K562 (cell line): ENCODE data around the gene SHC1. TPM values are rescaled to one million over a fixed set of nuclear protein-coding genes. Genes with fewer than 3 reads are reported as not detected.

Source experiments
- CBFA2T2 ChIP-seq: fragments of 450-650 bp; conservative IDR thresholded peaks from 2 replicates; pipeline ENCODE4 v1.6.1; 2017; ENCODE audit warnings: mild to moderate bottlenecking
- CBFA2T3 ChIP-seq: fragments of 450-650 bp; IDR thresholded peaks from 2 replicates; pipeline ENCODE4 v1.6.1; 2017
- CREB3L1 ChIP-seq: fragments of 450-650 bp; IDR thresholded peaks from 2 replicates; pipeline ENCODE4 v1.6.1; 2014; ENCODE audit warnings: low read depth, mild to moderate bottlenecking, moderate library complexity, borderline replicate concordance
- DIDO1 ChIP-seq: fragments of 450-650 bp; IDR thresholded peaks from 2 replicates; pipeline ENCODE4 v1.6.1; 2016; ENCODE audit warnings: low read depth, missing biosample characterization, missing genetic modification characterization
- HDAC1 ChIP-seq, 2 experiments: fragments of 450-650 bp; IDR thresholded peaks; 2 replicates each; pipeline ENCODE4 v1.6.1; 2016 to 2017; ENCODE audit warnings: inconsistent platforms in 1 of 2, mild to moderate bottlenecking in 1 of 2, moderate library complexity in 1 of 2
- HNRNPK ChIP-seq: fragments of 200-400 bp; formaldehyde crosslinking; IDR thresholded peaks from one replicate; pipeline ENCODE4 v1.6.1; 2018; ENCODE audit warnings: mild to moderate bottlenecking, low read depth, low read length; ENCODE audit not compliant: poor library complexity, severe bottlenecking
- KAT7 ChIP-seq: sonication (generic); formaldehyde crosslinking; IDR thresholded peaks from 2 replicates; pipeline ENCODE4 v1.8.0; 2022; ENCODE audit warnings: missing genetic modification reagents, mild to moderate bottlenecking, borderline replicate concordance
- LARP7 ChIP-seq: fragments of 450-650 bp; IDR thresholded peaks from 2 replicates; pipeline ENCODE4 v1.6.1; 2016
- NFRKB ChIP-seq: fragments of 450-650 bp; IDR thresholded peaks from 2 replicates; pipeline ENCODE4 v1.6.1; 2016; ENCODE audit warnings: low read depth
- OTX1 ChIP-seq: fragments of 450-650 bp; formaldehyde crosslinking; IDR thresholded peaks from 2 replicates; pipeline ENCODE4 v1.4.0; 2022; ENCODE audit warnings: mild to moderate bottlenecking
- POLR3A ChIP-seq: IDR thresholded peaks from 2 replicates; pipeline ENCODE4 v1.6.1; 2011; ENCODE audit warnings: borderline replicate concordance, mild to moderate bottlenecking, moderate library complexity; ENCODE audit not compliant: insufficient read length, insufficient read depth; ENCODE audit errors: extremely low read depth
- RBM25 ChIP-seq: fragments of 200-400 bp; formaldehyde crosslinking; IDR thresholded peaks from 2 replicates; pipeline ENCODE4 v1.6.1; 2018; ENCODE audit warnings: low read length, low read depth, moderate library complexity; ENCODE audit not compliant: severe bottlenecking
- RFX7 ChIP-seq: fragments of 250-450 bp; sonication (Bioruptor Pico); IDR thresholded peaks from 2 replicates; pipeline ENCODE4 v1.5.1; 2021; ENCODE audit warnings: mild to moderate bottlenecking
- SMC3 ChIP-seq: conservative IDR thresholded peaks from 2 replicates; pipeline ENCODE4 v1.6.1; 2011; ENCODE audit warnings: low read depth, low read length, improper control_type of control experiment; ENCODE audit not compliant: insufficient read depth
- TCF7L2 ChIP-seq: fragments of 150-350 bp; IDR thresholded peaks from 2 replicates; pipeline ENCODE4 v1.6.1; 2016; ENCODE audit warnings: low read depth, mild to moderate bottlenecking, low read length, moderate library complexity
- TCFL5 ChIP-seq: fragments of 250-450 bp; sonication (Bioruptor Pico); conservative IDR thresholded peaks from 2 replicates; pipeline ENCODE4 v1.6.1; 2021; ENCODE audit warnings: mild to moderate bottlenecking, moderate library complexity, matching md5 sums
- TFAP4 ChIP-seq: sonication (generic); formaldehyde crosslinking; IDR thresholded peaks from 2 replicates; pipeline ENCODE4 v1.8.0; 2022; ENCODE audit warnings: missing genetic modification reagents, mild to moderate bottlenecking, moderate library complexity, borderline replicate concordance
- YY1 ChIP-seq, 3 experiments: IDR thresholded peaks; 2 replicates each; pipeline ENCODE4 v1.6.1; 2011; ENCODE audit warnings: low read length in 2 of 3, mild to moderate bottlenecking in 2 of 3, moderate library complexity in 2 of 3, borderline replicate concordance in 1 of 3, control low read depth in 1 of 3, low read depth in 1 of 3; ENCODE audit not compliant: insufficient read depth in 3 of 3, insufficient replicate concordance in 2 of 3, control insufficient read depth in 1 of 3, insufficient read length in 1 of 3; ENCODE audit errors: extremely low read depth in 1 of 3
- ZNF232 ChIP-seq: sonication (generic); formaldehyde crosslinking; IDR thresholded peaks from 2 replicates; pipeline ENCODE4 v1.8.0; 2022; ENCODE audit warnings: mild to moderate bottlenecking, missing genetic modification reagents
- ZNF785 ChIP-seq: fragments of 250-450 bp; sonication (Bioruptor Pico); IDR thresholded peaks from 2 replicates; pipeline ENCODE4 v1.4.0; 2020; ENCODE audit warnings: mild to moderate bottlenecking
- polyA plus RNA-seq, 8 experiments: library from polyadenylated mRNA; depleted of rRNA in 4 of 8; stranded (reverse) in 5 of 8; unstranded in 3 of 8; fragments of >200 nt; fragmentation: Nextera tagmentation in 2 of 8; fragmentation: Illumina TruSeq in 1 of 8; extraction: Ambion mirVana in 2 of 8; extraction: Trizol in 1 of 8; gene quantifications; 2 replicates each; pipeline versions ENCODE4 v1.2.1 to v1.2.3, GENCODE V29; 2011 to 2014; ENCODE audit warnings: inconsistent platforms in 1 of 8, missing spikeins in 1 of 8
- total RNA-seq, 7 experiments: library from RNA; depleted of rRNA in 6 of 7; stranded (reverse); fragments of >200 nt in 6 of 7; fragmentation: Illumina TruSeq in 2 of 7; extraction: Trizol in 2 of 7; gene quantifications; 2 replicates each; pipeline versions ENCODE4 v1.2.1 to v1.2.3, GENCODE V29; 2011 to 2021; ENCODE audit warnings: low replicate concordance in 1 of 7
- TF ChIP-seq, protein P1 (sequence below), 2 experiments: fragments of 450-650 bp in 1 of 2; sonication (generic) in 1 of 2; formaldehyde crosslinking; conservative IDR thresholded peaks; 2 replicates each; pipeline versions ENCODE4 v1.4.0 to v1.8.1; 2020 to 2022; ENCODE audit warnings: mild to moderate bottlenecking in 1 of 2, missing genetic modification reagents in 1 of 2
- TF ChIP-seq, protein P2 (sequence below): sonication (generic); formaldehyde crosslinking; IDR thresholded peaks from 2 replicates; pipeline ENCODE4 v1.8.0; 2022; ENCODE audit warnings: missing genetic modification reagents, mild to moderate bottlenecking, borderline replicate concordance

SHC1 gene
- total and polyA plus RNA-seq, 9 of the 15 experiments (the other 6 are each of a cell fraction or from before 2014, with no cell fraction given), result 4.1 to 113 (median 51.9) TPM

GRCh38 chr1:155001675-155002463 lies 31.3 kb upstream of the SHC1 start (continued):
- no peak for TF ChIP-seq HNRNPK
- TF ChIP-seq ZNF232 (CRISPR knock-in tag), result no peak
- no peak for TF ChIP-seq POLR3A
- peak; percentile 82; the same call in 1 of the 2 replicates for TF ChIP-seq KAT7 (CRISPR knock-in tag)
- TF ChIP-seq CBFA2T3, result no peak
- TF ChIP-seq YY1 (IDR thresholded peaks at IDR 0.05; ENCODE audit: borderline replicate concordance in 1 of 3, control insufficient read depth in 1 of 3, extremely low read depth in 1 of 3, insufficient read depth in 3 of 3, insufficient read length in 1 of 3, insufficient replicate concordance in 2 of 3, low read depth in 1 of 3, low read length in 2 of 3), result no peak
- TF ChIP-seq, protein P1, sequence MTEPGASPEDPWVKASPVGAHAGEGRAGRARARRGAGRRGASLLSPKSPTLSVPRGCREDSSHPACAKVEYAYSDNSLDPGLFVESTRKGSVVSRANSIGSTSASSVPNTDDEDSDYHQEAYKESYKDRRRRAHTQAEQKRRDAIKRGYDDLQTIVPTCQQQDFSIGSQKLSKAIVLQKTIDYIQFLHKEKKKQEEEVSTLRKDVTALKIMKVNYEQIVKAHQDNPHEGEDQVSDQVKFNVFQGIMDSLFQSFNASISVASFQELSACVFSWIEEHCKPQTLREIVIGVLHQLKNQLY (CRISPR knock-in tag; conservative IDR thresholded peaks at IDR 0.05), result no peak
- TF ChIP-seq CBFA2T2, result no peak
- peak; percentile 62; the same call in 1 of the 2 replicates for TF ChIP-seq CREB3L1
- TF ChIP-seq TCFL5, result no peak
- peak; percentile 80; the same call in 1 of the 2 replicates for TF ChIP-seq NFRKB
- no peak for TF ChIP-seq SMC3
- no peak for TF ChIP-seq ZNF785 (CRISPR knock-in tag)
- TF ChIP-seq TCF7L2, result no peak
- TF ChIP-seq RBM25, result no peak
- peak in 1 of 2 experiments; percentile 81; a peak in 2 of 4 replicates for TF ChIP-seq HDAC1 (IDR thresholded peaks at IDR 0.05)
- TF ChIP-seq DIDO1 (tag), result no peak
- TF ChIP-seq LARP7, result peak; percentile 97
- TF ChIP-seq OTX1, result peak; percentile 96
- TF ChIP-seq, protein P2, sequence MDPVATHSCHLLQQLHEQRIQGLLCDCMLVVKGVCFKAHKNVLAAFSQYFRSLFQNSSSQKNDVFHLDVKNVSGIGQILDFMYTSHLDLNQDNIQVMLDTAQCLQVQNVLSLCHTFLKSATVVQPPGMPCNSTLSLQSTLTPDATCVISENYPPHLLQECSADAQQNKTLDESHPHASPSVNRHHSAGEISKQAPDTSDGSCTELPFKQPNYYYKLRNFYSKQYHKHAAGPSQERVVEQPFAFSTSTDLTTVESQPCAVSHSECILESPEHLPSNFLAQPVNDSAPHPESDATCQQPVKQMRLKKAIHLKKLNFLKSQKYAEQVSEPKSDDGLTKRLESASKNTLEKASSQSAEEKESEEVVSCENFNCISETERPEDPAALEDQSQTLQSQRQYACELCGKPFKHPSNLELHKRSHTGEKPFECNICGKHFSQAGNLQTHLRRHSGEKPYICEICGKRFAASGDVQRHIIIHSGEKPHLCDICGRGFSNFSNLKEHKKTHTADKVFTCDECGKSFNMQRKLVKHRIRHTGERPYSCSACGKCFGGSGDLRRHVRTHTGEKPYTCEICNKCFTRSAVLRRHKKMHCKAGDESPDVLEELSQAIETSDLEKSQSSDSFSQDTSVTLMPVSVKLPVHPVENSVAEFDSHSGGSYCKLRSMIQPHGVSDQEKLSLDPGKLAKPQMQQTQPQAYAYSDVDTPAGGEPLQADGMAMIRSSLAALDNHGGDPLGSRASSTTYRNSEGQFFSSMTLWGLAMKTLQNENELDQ (CRISPR knock-in tag), result no peak
- no peak for TF ChIP-seq RFX7 (CRISPR knock-in tag)
- TF ChIP-seq TFAP4 (CRISPR knock-in tag), result peak; percentile 62; the same call in 1 of the 2 replicates
